ENCODE results near the gene CTDSPL. TPM values are rescaled to one million over a fixed set of nuclear protein-coding genes. Genes with fewer than 3 reads are reported as not detected.

The CTDSPL gene
- total and polyA plus RNA-seq, 2 experiments from 2014 or later, result 29.2 to 33.7 TPM

DNA sequence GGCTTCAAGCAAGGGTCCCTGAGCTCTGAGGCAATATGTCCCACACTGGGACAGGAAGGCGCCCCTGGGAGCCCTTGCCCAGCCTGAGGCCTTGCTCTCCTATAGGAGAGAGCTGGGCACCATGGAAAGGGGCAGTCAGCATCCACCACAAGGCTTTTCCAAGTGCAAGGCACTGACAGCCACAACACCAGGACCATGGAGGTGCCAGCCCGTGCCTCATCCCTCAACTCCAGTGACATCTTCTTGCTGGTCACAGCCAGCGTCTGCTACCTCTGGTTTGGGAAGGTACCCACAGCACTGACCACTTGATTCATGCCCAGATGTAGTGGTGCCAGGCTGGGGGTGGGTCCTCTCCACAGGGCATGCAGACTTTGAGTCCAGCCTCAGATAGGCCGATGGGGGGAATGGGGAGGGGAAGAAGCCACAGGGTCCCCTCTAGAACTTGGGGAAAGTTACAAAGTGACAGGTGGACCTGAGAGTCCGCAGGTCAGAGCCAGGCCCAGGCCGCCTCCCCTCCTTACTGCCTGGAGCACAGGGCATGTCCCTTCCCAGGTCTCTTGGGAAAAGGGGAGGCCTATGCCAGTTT is 140.7 kb downstream of the CTDSPL start:
- H3K9me3 ChIP-seq (ENCODE audit: low read depth), result no peaks in the 10 kb centered on the region
- no peak overlapping the region for H3K4me3 ChIP-seq
- peaks cover 39% of the 10 kb centered on the region for H3K4me1 ChIP-seq (ENCODE audit: insufficient read depth)
- H3K79me2 ChIP-seq, result no peaks in the 10 kb centered on the region
- H2AFZ ChIP-seq, result no peak overlapping the region
- no peaks in the 10 kb centered on the region for H3K27me3 ChIP-seq
- H4K20me1 ChIP-seq (ENCODE audit: insufficient read depth, poor library complexity, severe bottlenecking), result no peaks in the 10 kb centered on the region
- no peaks in the 10 kb centered on the region for H3K36me3 ChIP-seq (replicated peaks; ENCODE audit: insufficient read depth, low read depth)
- H3K27ac ChIP-seq, result peak overlapping the region; percentile 98
- TF ChIP-seq, protein P1, sequence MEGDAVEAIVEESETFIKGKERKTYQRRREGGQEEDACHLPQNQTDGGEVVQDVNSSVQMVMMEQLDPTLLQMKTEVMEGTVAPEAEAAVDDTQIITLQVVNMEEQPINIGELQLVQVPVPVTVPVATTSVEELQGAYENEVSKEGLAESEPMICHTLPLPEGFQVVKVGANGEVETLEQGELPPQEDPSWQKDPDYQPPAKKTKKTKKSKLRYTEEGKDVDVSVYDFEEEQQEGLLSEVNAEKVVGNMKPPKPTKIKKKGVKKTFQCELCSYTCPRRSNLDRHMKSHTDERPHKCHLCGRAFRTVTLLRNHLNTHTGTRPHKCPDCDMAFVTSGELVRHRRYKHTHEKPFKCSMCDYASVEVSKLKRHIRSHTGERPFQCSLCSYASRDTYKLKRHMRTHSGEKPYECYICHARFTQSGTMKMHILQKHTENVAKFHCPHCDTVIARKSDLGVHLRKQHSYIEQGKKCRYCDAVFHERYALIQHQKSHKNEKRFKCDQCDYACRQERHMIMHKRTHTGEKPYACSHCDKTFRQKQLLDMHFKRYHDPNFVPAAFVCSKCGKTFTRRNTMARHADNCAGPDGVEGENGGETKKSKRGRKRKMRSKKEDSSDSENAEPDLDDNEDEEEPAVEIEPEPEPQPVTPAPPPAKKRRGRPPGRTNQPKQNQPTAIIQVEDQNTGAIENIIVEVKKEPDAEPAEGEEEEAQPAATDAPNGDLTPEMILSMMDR (IDR thresholded peaks at IDR 0.05; ENCODE audit: poor library complexity), result no peak
- no peak for TF ChIP-seq EZH2 (IDR thresholded peaks at IDR 0.05; ENCODE audit: borderline replicate concordance)
- no peak for TF ChIP-seq EZH2phosphoT487 (IDR thresholded peaks at IDR 0.05; ENCODE audit: low read depth, severe bottlenecking, unreplicated experiment)
- no peak overlapping the region for H3K4me2 ChIP-seq
- WGBS (ENCODE audit: low lambda C conversion rate, missing lambda C conversion rate), result 98% methylated on average over 6 of the region's 6 CpGs
- H3K9me2 ChIP-seq (replicated peaks; ENCODE audit: insufficient read depth), result no peaks in the 10 kb centered on the region
- no peak for DNase-seq (ENCODE audit: low spot score)

DNA sequence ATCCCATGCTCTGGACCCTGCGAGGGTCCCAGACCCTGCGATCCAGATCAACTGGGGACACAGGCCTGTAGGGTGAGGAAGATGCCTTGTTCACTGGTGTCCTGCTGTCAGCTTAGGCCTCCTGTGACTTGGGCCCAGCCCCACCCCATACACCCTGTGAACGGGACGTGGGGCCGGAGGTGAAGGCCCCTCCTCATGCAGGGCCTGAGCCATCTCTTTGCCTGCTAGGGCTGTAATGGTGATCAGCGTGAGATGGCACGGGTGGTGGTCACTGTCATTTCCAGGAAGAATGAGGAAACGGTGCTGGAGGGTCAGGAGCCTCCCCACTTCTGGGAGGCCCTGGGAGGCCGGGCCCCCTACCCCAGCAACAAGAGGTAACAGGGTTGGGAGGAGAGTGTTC is 141.3 kb downstream of the CTDSPL start:
- H3K9me2 ChIP-seq (replicated peaks; ENCODE audit: insufficient read depth), result no peaks in the 10 kb centered on the region
- DNase-seq (ENCODE audit: low spot score), result no peak
- H3K27ac ChIP-seq, result peak overlapping the region; percentile 98
- TF ChIP-seq EZH2 (IDR thresholded peaks at IDR 0.05; ENCODE audit: borderline replicate concordance) (no peak), EZH2phosphoT487 (IDR thresholded peaks at IDR 0.05; ENCODE audit: low read depth, severe bottlenecking, unreplicated experiment) (no peak)
- TF ChIP-seq, protein P1 (IDR thresholded peaks at IDR 0.05; ENCODE audit: poor library complexity), result no peak
- H3K79me2 ChIP-seq, result no peaks in the 10 kb centered on the region
- H3K4me3 ChIP-seq, result no peak overlapping the region
- H3K4me1 ChIP-seq (ENCODE audit: insufficient read depth), result peaks cover 36% of the 10 kb centered on the region
- no peak overlapping the region for H2AFZ ChIP-seq
- no peaks in the 10 kb centered on the region for H3K36me3 ChIP-seq (replicated peaks; ENCODE audit: insufficient read depth, low read depth)
- H4K20me1 ChIP-seq (ENCODE audit: insufficient read depth, poor library complexity, severe bottlenecking), result no peaks in the 10 kb centered on the region
- no peak overlapping the region for H3K4me2 ChIP-seq
- 92% methylated on average over 9 of the region's 9 CpGs for WGBS (ENCODE audit: low lambda C conversion rate, missing lambda C conversion rate)
- no peaks in the 10 kb centered on the region for H3K9me3 ChIP-seq (ENCODE audit: low read depth)
- H3K27me3 ChIP-seq, result no peaks in the 10 kb centered on the region

DNA sequence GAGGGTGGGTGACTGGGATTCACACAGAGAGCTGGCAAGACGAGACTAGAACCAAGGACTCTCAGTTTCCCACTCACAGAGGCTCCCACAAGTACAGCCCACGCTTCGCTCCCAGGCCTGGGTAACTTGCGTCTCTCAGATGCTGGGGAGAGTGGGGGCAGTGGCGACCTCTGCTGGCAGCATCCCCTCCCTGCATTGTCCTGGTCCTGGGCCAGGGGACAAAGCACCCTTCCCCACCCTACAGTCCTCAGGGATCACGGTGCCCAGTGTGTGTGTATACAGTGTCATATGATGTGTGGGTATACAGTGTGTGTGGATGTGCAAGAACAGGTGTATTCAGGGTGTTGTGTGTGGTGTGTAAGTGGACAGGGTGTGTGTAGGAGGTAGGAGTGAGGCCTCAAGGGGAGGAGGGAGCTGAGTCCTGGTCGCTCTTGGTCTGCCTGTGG is 141.7 kb downstream of the CTDSPL start:
- Histone ChIP-seq H3K4me2 (no peak overlapping the region), H3K4me1 (ENCODE audit: insufficient read depth) (peaks cover 32% of the 10 kb centered on the region), H3K27ac (peak overlapping the region; percentile 98), H3K36me3 (replicated peaks; ENCODE audit: insufficient read depth, low read depth) (no peaks in the 10 kb centered on the region), H3K9me2 (replicated peaks; ENCODE audit: insufficient read depth) (no peaks in the 10 kb centered on the region), H2AFZ (no peak overlapping the region), H3K9me3 (ENCODE audit: low read depth) (no peaks in the 10 kb centered on the region), H4K20me1 (ENCODE audit: insufficient read depth, poor library complexity, severe bottlenecking) (no peaks in the 10 kb centered on the region), H3K27me3 (no peaks in the 10 kb centered on the region), H3K79me2 (no peaks in the 10 kb centered on the region), H3K4me3 (no peak overlapping the region)
- 52% methylated on average over 7 of the region's 7 CpGs for WGBS (ENCODE audit: low lambda C conversion rate, missing lambda C conversion rate)
- peak; percentile 80 for DNase-seq (ENCODE audit: low spot score)
- TF ChIP-seq EZH2 (IDR thresholded peaks at IDR 0.05; ENCODE audit: borderline replicate concordance) (no peak), EZH2phosphoT487 (IDR thresholded peaks at IDR 0.05; ENCODE audit: low read depth, severe bottlenecking, unreplicated experiment) (no peak)
- TF ChIP-seq, protein P1 (IDR thresholded peaks at IDR 0.05; ENCODE audit: poor library complexity), result peak; percentile 81
